ENCODE measurements around the gene LPO. TPM values are rescaled to one million over a fixed set of nuclear protein-coding genes. Genes with fewer than 3 reads are reported as not detected.

Gene LPO
- total RNA-seq, 2 donors from 2014 or later: not detected

GRCh38 chr17:58316260-58316960 lies 78.0 kb downstream of the LPO start:
- Histone ChIP-seq H3K4me3 (no peak overlapping the region), H3K27me3 (no peaks in the 10 kb centered on the region), H3K9me3 (no peaks in the 10 kb centered on the region), H3K27ac (no peak overlapping the region), H3K4me1 (no peaks in the 10 kb centered on the region), H3K36me3 (replicated peaks in 1 of 2; ENCODE audit: insufficient read depth in 1 of 2, low read depth in 2 of 2) (no peaks in the 10 kb centered on the region)
- 76 to 81% methylated on average over 6 to 7 of the region's 8 CpGs for WGBS, 2 donors
- TF ChIP-seq, protein P1, sequence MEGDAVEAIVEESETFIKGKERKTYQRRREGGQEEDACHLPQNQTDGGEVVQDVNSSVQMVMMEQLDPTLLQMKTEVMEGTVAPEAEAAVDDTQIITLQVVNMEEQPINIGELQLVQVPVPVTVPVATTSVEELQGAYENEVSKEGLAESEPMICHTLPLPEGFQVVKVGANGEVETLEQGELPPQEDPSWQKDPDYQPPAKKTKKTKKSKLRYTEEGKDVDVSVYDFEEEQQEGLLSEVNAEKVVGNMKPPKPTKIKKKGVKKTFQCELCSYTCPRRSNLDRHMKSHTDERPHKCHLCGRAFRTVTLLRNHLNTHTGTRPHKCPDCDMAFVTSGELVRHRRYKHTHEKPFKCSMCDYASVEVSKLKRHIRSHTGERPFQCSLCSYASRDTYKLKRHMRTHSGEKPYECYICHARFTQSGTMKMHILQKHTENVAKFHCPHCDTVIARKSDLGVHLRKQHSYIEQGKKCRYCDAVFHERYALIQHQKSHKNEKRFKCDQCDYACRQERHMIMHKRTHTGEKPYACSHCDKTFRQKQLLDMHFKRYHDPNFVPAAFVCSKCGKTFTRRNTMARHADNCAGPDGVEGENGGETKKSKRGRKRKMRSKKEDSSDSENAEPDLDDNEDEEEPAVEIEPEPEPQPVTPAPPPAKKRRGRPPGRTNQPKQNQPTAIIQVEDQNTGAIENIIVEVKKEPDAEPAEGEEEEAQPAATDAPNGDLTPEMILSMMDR (IDR thresholded peaks at IDR 0.05): no peak
- no peak for TF ChIP-seq POLR2A (IDR thresholded peaks at IDR 0.05)
- intact Hi-C loops (cut with DNase I): loop anchor here (5.0 kb wide), 1 partner anchor 131 kb away; no protein-coding TSS in a partner anchor
- no peak for DNase-seq
- ATAC-seq: no peak

- intact Hi-C loops (cut with DNase I): loop anchor here (5.0 kb wide), 1 partner anchor 130 kb away; no protein-coding TSS in a partner anchor
Observed at GRCh38 chr17:58317421-58318064, 79.2 kb downstream of the LPO start.

GRCh38 chr17:58318065-58318481 lies 79.7 kb downstream of the LPO start:
- WGBS, 2 donors: 86 to 89% methylated on average over 9 of the region's 9 CpGs
- H3K4me3 ChIP-seq: no peak overlapping the region
- H3K9me3 ChIP-seq: no peaks in the 10 kb centered on the region
- no peaks in the 10 kb centered on the region for H3K4me1 ChIP-seq
- no peak overlapping the region for H3K27ac ChIP-seq
- intact Hi-C loops (cut with DNase I): loop anchor here (5.0 kb wide), 1 partner anchor 129 kb away; no protein-coding TSS in a partner anchor
- TF ChIP-seq, protein P1 (IDR thresholded peaks at IDR 0.05): no peak
- no peak for TF ChIP-seq POLR2A (IDR thresholded peaks at IDR 0.05)
- H3K36me3 ChIP-seq (replicated peaks in 1 of 2; ENCODE audit: insufficient read depth in 1 of 2, low read depth in 2 of 2): no peaks in the 10 kb centered on the region
- DNase-seq (peak in 1 of 4 donors; percentile 9), ATAC-seq (no peak)
- H3K27me3 ChIP-seq: no peaks in the 10 kb centered on the region

More at GRCh38 chr17:58317421-58318064, 79.2 kb downstream of the LPO start:
- Histone ChIP-seq H3K4me3 (no peak overlapping the region), H3K4me1 (no peaks in the 10 kb centered on the region), H3K9me3 (no peaks in the 10 kb centered on the region), H3K36me3 (replicated peaks in 1 of 2; ENCODE audit: insufficient read depth in 1 of 2, low read depth in 2 of 2) (no peaks in the 10 kb centered on the region), H3K27me3 (no peaks in the 10 kb centered on the region), H3K27ac (no peak overlapping the region)
- TF ChIP-seq, protein P1 (IDR thresholded peaks at IDR 0.05): peak; percentile 46 to 79 (median 60)
- no peak for TF ChIP-seq POLR2A (IDR thresholded peaks at IDR 0.05)
- DNase-seq (peak; percentile 45 to 66 (median 58)), ATAC-seq (peak; percentile 72)
- 26 to 27% methylated on average over 5 of the region's 5 CpGs for WGBS, 2 donors

Other genes with a start within 250 kb of the LPO start
- gene SRSF1, start 231.3 kb upstream of the LPO start, total RNA-seq: 100 to 1,000 TPM in 1 of 2 donors, 10 to 100 TPM in 1; 76.0 to 139 TPM
- 10 to 100 TPM; 10.6 to 14.5 TPM for gene DYNLL2, start 155.2 kb upstream of the LPO start, total RNA-seq
- gene OR4D1, start 90.2 kb upstream of the LPO start, total RNA-seq: not detected
- gene OR4D2, start 71.6 kb upstream of the LPO start, total RNA-seq: not detected
- not detected for gene EPX, start 45.9 kb upstream of the LPO start, total RNA-seq
- gene MKS1, start 19.3 kb upstream of the LPO start, total RNA-seq: 10 to 100 TPM; 14.2 to 15.0 TPM
- not detected for gene MPO, start 42.4 kb downstream of the LPO start, total RNA-seq
- gene TSPOAP1, start 90.2 kb downstream of the LPO start, total RNA-seq: 10 to 100 TPM; 21.0 to 22.7 TPM
- 10 to 100 TPM; 10.2 to 24.4 TPM for gene SUPT4H1, start 113.6 kb downstream of the LPO start, total RNA-seq
- 10 to 100 TPM in 1 of 2 donors, 1 to 10 TPM in 1; 8.3 to 10.5 TPM for gene RNF43, start 178.9 kb downstream of the LPO start, total RNA-seq
- gene HSF5, start 249.8 kb downstream of the LPO start, total RNA-seq: not detected

Measured in body of pancreas (tissue), 4 donors.